ENCODE results near the gene UNC5C.

UNC5C gene

GRCh38 chr4:95560774-95561173 lies 12.0 kb upstream of the UNC5C start:
- Histone ChIP-seq H3K27me3 (replicated peaks; ENCODE audit: control insufficient read depth, insufficient read depth, low read length) (no peaks in the 10 kb centered on the region), H3K4me3 (replicated peaks; ENCODE audit: low read depth, low read length) (no peak overlapping the region), H3K36me3 (ENCODE audit: control insufficient read depth, insufficient read depth, low read length) (no peaks in the 10 kb centered on the region)
- TF ChIP-seq CTCF (IDR thresholded peaks at IDR 0.05; ENCODE audit: insufficient read depth, low read length, poor library complexity, severe bottlenecking), result no peak
- DNase-seq (ENCODE audit: extremely low read depth, insufficient read length), result no peak

GRCh38 chr4:95556207-95556859 lies 7.6 kb upstream of the UNC5C start:
- TF ChIP-seq CTCF (IDR thresholded peaks at IDR 0.05; ENCODE audit: insufficient read depth, low read length, poor library complexity, severe bottlenecking), result no peak
- no peak overlapping the region for H3K4me3 ChIP-seq (replicated peaks; ENCODE audit: low read depth, low read length)
- no peaks in the 10 kb centered on the region for H3K36me3 ChIP-seq (ENCODE audit: control insufficient read depth, insufficient read depth, low read length)
- DNase-seq (ENCODE audit: extremely low read depth, insufficient read length), result no peak
- H3K27me3 ChIP-seq (replicated peaks; ENCODE audit: control insufficient read depth, insufficient read depth, low read length), result no peaks in the 10 kb centered on the region

GRCh38 chr4:95552942-95553550 lies 4.3 kb upstream of the UNC5C start:
- no peak for DNase-seq (ENCODE audit: extremely low read depth, insufficient read length)
- no peak for TF ChIP-seq CTCF (IDR thresholded peaks at IDR 0.05; ENCODE audit: insufficient read depth, low read length, poor library complexity, severe bottlenecking)

GRCh38 chr4:95551653-95552052 lies 2.9 kb upstream of the UNC5C start:
- H3K36me3 ChIP-seq (ENCODE audit: control insufficient read depth, insufficient read depth, low read length), result no peaks in the 10 kb centered on the region
- no peak for TF ChIP-seq CTCF (IDR thresholded peaks at IDR 0.05; ENCODE audit: insufficient read depth, low read length, poor library complexity, severe bottlenecking)
- DNase-seq (ENCODE audit: extremely low read depth, insufficient read length), result no peak
- no peaks in the 10 kb centered on the region for H3K27me3 ChIP-seq (replicated peaks; ENCODE audit: control insufficient read depth, insufficient read depth, low read length)
- no peak overlapping the region for H3K4me3 ChIP-seq (replicated peaks; ENCODE audit: low read depth, low read length)

More at GRCh38 chr4:95552942-95553550, 4.3 kb upstream of the UNC5C start:
- Histone ChIP-seq H3K27me3 (replicated peaks; ENCODE audit: control insufficient read depth, insufficient read depth, low read length) (no peaks in the 10 kb centered on the region), H3K36me3 (ENCODE audit: control insufficient read depth, insufficient read depth, low read length) (no peaks in the 10 kb centered on the region), H3K4me3 (replicated peaks; ENCODE audit: low read depth, low read length) (no peak overlapping the region)

- no peak for DNase-seq (ENCODE audit: extremely low read depth, insufficient read length)
- Histone ChIP-seq H3K36me3 (ENCODE audit: control insufficient read depth, insufficient read depth, low read length) (no peaks in the 10 kb centered on the region), H3K27me3 (replicated peaks; ENCODE audit: control insufficient read depth, insufficient read depth, low read length) (no peaks in the 10 kb centered on the region), H3K4me3 (replicated peaks; ENCODE audit: low read depth, low read length) (peak overlapping the region; percentile 4; the same call in 1 of the 2 replicates)
- no peak for TF ChIP-seq CTCF (IDR thresholded peaks at IDR 0.05; ENCODE audit: insufficient read depth, low read length, poor library complexity, severe bottlenecking)
These were observed 1.6 kb upstream of the UNC5C start for GRCh38 chr4:95550115-95550987.
